GM23338 (cell line): ENCODE measurements around the gene STK39.

Source experiments
- CTCF ChIP-seq, 2 experiments: fragments of 200-600 bp in 1 of 2; sonication (generic) in 1 of 2; conservative IDR thresholded peaks; 2 replicates each; pipeline versions ENCODE4 v1.5.1 to v1.6.1; 2016 to 2017; ENCODE audit warnings: antibody characterized with exemption in 2 of 2, low read depth in 2 of 2, mild to moderate bottlenecking in 2 of 2, moderate library complexity in 1 of 2
- EZH2 ChIP-seq: fragments of 200-600 bp; sonication (generic); IDR thresholded peaks from one replicate; pipeline ENCODE4 v1.8.0; 2017; ENCODE audit warnings: antibody characterized with exemption, mild to moderate bottlenecking, low read depth; ENCODE audit not compliant: unreplicated experiment
- EZH2phosphoT487 ChIP-seq: fragments of 200-600 bp; sonication (generic); IDR thresholded peaks from one replicate; pipeline ENCODE4 v1.8.1; 2018; ENCODE audit warnings: antibody characterized with exemption; ENCODE audit not compliant: unreplicated experiment
- JUNB ChIP-seq: IDR thresholded peaks from one replicate; pipeline ENCODE4 v1.6.1; 2016; ENCODE audit warnings: antibody characterized with exemption; ENCODE audit not compliant: unreplicated experiment
- POLR2AphosphoS5 ChIP-seq: IDR thresholded peaks from 2 replicates; pipeline ENCODE4 v1.6.1; 2016; ENCODE audit warnings: antibody characterized with exemption, low read depth
- STAT1 ChIP-seq: IDR thresholded peaks from one replicate; pipeline ENCODE4 v1.6.1; 2016; ENCODE audit warnings: antibody characterized with exemption; ENCODE audit not compliant: unreplicated experiment
- TF ChIP-seq, protein P1 (sequence below): IDR thresholded peaks from 2 replicates; pipeline ENCODE4 v1.6.1; 2016; ENCODE audit warnings: antibody characterized with exemption

DNA sequence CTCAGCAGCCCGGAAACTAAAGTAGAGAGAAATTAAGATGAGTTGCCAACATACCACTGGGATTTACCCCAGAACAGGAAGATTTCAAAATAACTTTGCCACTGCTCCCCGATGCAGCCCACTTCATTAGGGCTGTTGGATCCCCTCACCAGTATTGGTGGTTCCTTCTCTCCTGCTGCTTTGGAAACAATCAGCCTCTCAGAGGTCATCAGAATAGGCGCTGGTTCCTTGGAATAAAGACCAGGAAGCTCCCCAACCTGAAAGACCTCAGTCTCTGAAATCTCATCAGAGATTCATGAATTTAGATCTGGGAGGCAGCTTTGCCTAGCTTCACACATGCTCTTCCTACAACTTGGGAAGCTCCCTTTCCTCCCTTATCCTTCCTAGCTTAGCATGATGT lies 332.4 kb downstream of the STK39 start:
- TF ChIP-seq POLR2AphosphoS5: no peak
- no peak for TF ChIP-seq EZH2phosphoT487
- no peak for TF ChIP-seq EZH2
- TF ChIP-seq CTCF (conservative IDR thresholded peaks at IDR 0.05; ENCODE audit: low read depth in 2 of 2): no peak
- no peak for TF ChIP-seq JUNB
- no peak for TF ChIP-seq STAT1
- TF ChIP-seq, protein P1, sequence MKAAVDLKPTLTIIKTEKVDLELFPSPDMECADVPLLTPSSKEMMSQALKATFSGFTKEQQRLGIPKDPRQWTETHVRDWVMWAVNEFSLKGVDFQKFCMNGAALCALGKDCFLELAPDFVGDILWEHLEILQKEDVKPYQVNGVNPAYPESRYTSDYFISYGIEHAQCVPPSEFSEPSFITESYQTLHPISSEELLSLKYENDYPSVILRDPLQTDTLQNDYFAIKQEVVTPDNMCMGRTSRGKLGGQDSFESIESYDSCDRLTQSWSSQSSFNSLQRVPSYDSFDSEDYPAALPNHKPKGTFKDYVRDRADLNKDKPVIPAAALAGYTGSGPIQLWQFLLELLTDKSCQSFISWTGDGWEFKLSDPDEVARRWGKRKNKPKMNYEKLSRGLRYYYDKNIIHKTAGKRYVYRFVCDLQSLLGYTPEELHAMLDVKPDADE: no peak
